ENCODE results near the gene ECT2L. TPM values are rescaled to one million over a fixed set of nuclear protein-coding genes. Genes with fewer than 3 reads are reported as not detected.

The ECT2L gene
- total and polyA plus RNA-seq, 2 of the 4 experiments (the other 2 are of a cell fraction) = not detected

GRCh38 chr6:138821519-138821918 is 25.6 kb downstream of the ECT2L start:
- DNase-seq = no peak
- H3K27me3 ChIP-seq (ENCODE audit: control insufficient read depth, insufficient read depth, low read length) = no peaks in the 10 kb centered on the region
- H2AK5ac ChIP-seq (ENCODE audit: low read depth, low read length) = no peak overlapping the region
- dilution Hi-C loops (cut with HindIII; ENCODE audit: low sequenced_read_pairs, unreplicated experiment) = no loop called here
- H4K5ac ChIP-seq (ENCODE audit: low read depth, low read length) = no peak overlapping the region
- no peak overlapping the region for H4K8ac ChIP-seq (ENCODE audit: low read depth in 2 of 2, low read length in 2 of 2)
- H2BK15ac ChIP-seq (ENCODE audit: low read depth, low read length) = no peak overlapping the region
- intact Hi-C loops (cut with micrococcal nuclease) = no loop called here
- no peak overlapping the region for H2BK5ac ChIP-seq (ENCODE audit: low read depth, low read length, poor library complexity, severe bottlenecking)
- H3K79me1 ChIP-seq (ENCODE audit: low read depth in 1 of 2, low read length in 2 of 2) = no peaks in the 10 kb centered on the region
- no peak overlapping the region for H2AFZ ChIP-seq (replicated peaks; ENCODE audit: low read length, poor library complexity)
- H3K4ac ChIP-seq (ENCODE audit: low read depth, low read length) = no peak overlapping the region
- no peak overlapping the region for H3K23ac ChIP-seq (ENCODE audit: low read depth, low read length)
- in situ Hi-C loops (cut with MboI; ENCODE audit: low sequenced_read_pairs) = no loop called here
- no peak overlapping the region for H3K14ac ChIP-seq (replicated peaks; ENCODE audit: low read depth, low read length)
- no peak overlapping the region for H3K27ac ChIP-seq (ENCODE audit: insufficient read depth, low read length)
- H3K36me3 ChIP-seq (ENCODE audit: control insufficient read depth, insufficient read depth, low read length) = no peaks in the 10 kb centered on the region
- no peak overlapping the region for H3K4me3 ChIP-seq (ENCODE audit: insufficient read depth, low read depth, low read length)
- H3K9me3 ChIP-seq (ENCODE audit: control insufficient read depth, insufficient read depth, low read length) = no peaks in the 10 kb centered on the region
- TF ChIP-seq POLR2A (IDR thresholded peaks at IDR 0.05; ENCODE audit: low read depth, low read length) (no peak), NFE2L2 (IDR thresholded peaks at IDR 0.05; ENCODE audit: low read depth, low read length) (no peak), ELK1 (IDR thresholded peaks at IDR 0.05; ENCODE audit: borderline replicate concordance, low read depth, low read length) (no peak), MAZ (IDR thresholded peaks at IDR 0.05; ENCODE audit: borderline replicate concordance, low read depth, low read length) (no peak), SMC3 (IDR thresholded peaks at IDR 0.05; ENCODE audit: low read depth, low read length) (no peak), CHD1 (IDR thresholded peaks at IDR 0.05; ENCODE audit: low read depth, low read length) (no peak), FOS (IDR thresholded peaks at IDR 0.05; ENCODE audit: low read depth, low read length) (no peak), RFX5 (IDR thresholded peaks at IDR 0.05; ENCODE audit: low read depth, low read length) (no peak), BHLHE40 (IDR thresholded peaks at IDR 0.05; ENCODE audit: low read depth, low read length) (no peak)
- CTCF ChIA-PET = interaction anchor here (0.6 kb wide), 1 partner anchor 400 kb away, joined by 5 read pairs; no protein-coding TSS in a partner anchor
- H3K56ac ChIP-seq (ENCODE audit: extremely low read depth, insufficient read depth, low read length) = no peak overlapping the region
- no peak overlapping the region for H3K9ac ChIP-seq (ENCODE audit: low read depth, low read length)
- 80% methylated on average over 3 of the region's 4 CpGs; no CpG with 5 or more reads in 1 of the 2 experiments for WGBS, 2 experiments (ENCODE audit: extremely low coverage in 2 of 2, insufficient read length in 1 of 2)
- H4K91ac ChIP-seq (ENCODE audit: insufficient read depth, low read depth, low read length) = no peak overlapping the region
- no peak overlapping the region for H2BK120ac ChIP-seq (ENCODE audit: low read depth, low read length)
- H2AK9ac ChIP-seq (replicated peaks; ENCODE audit: low read depth, low read length, poor library complexity) = no peak overlapping the region
- peaks cover 4% of the 10 kb centered on the region for H3K4me1 ChIP-seq (ENCODE audit: control insufficient read depth, insufficient read depth, low read length)
- no peak overlapping the region for H2BK20ac ChIP-seq (ENCODE audit: low read depth, low read length)
- no TSS peak for BruUV-seq (replicated peaks)
- peaks cover 12% of the 10 kb centered on the region; the same call in 1 of the 2 replicates for H3K9me1 ChIP-seq (ENCODE audit: insufficient read depth, low read length)
- H3K18ac ChIP-seq (ENCODE audit: low read depth, low read length) = no peak overlapping the region
- no peak for ATAC-seq (ENCODE audit: low read depth)
- no peaks in the 10 kb centered on the region for H4K20me1 ChIP-seq (ENCODE audit: insufficient read depth, low read length)
- POLR2A ChIA-PET (ENCODE audit: unreplicated experiment) = no interaction called here
- no peak overlapping the region for H3K4me2 ChIP-seq (ENCODE audit: low read depth, low read length)
